Renal cortical epithelial cell (primary cell): ENCODE results near the gene OGFOD3. TPM values are rescaled to one million over a fixed set of nuclear protein-coding genes. Genes with fewer than 3 reads are reported as not detected.

Experiments
- total RNA-seq: library from RNA; depleted of rRNA; stranded (reverse); fragments of >200 nt; gene quantifications from 2 replicates; pipeline ENCODE4 v1.2.3, GENCODE V29; 2014

The OGFOD3 gene
- total RNA-seq, 1 donor from 2014 or later = 48.7 TPM

Other genes starting within 250 kb of the OGFOD3 start
- 7.3 and 28.2 TPM in 2 replicates for gene CCDC57, start 205.7 kb downstream of the OGFOD3 start, total RNA-seq
- gene SLC16A3, start 189.5 kb downstream of the OGFOD3 start, total RNA-seq = 290 and 393 TPM in 2 replicates
- gene CSNK1D, start 144.9 kb downstream of the OGFOD3 start, total RNA-seq = 55.4 and 115 TPM in 2 replicates
- not detected in 2 replicates for gene CD7, start 101.0 kb downstream of the OGFOD3 start, total RNA-seq
- 2.4 and 7.8 TPM in 2 replicates for gene SECTM1, start 84.8 kb downstream of the OGFOD3 start, total RNA-seq
- 0.05 TPM in 1 of 2 replicates, not detected in the other for gene TEX19, start 59.3 kb downstream of the OGFOD3 start, total RNA-seq
- 0.10 TPM in 1 of 2 replicates, not detected in the other for gene UTS2R, start 46.8 kb downstream of the OGFOD3 start, total RNA-seq
- 8.5 and 21.7 TPM in 2 replicates for gene HEXD, start 239 bp downstream of the OGFOD3 start, total RNA-seq
- 30.6 and 100 TPM in 2 replicates for gene CYBC1, start 32.2 kb upstream of the OGFOD3 start, total RNA-seq
- gene NARF, start 40.2 kb upstream of the OGFOD3 start, total RNA-seq = 31.1 and 52.4 TPM in 2 replicates
- gene FOXK2, start 101.1 kb upstream of the OGFOD3 start, total RNA-seq = 20.1 and 35.5 TPM in 2 replicates
- 88.6 and 98.6 TPM in 2 replicates for gene WDR45B, start 229.9 kb upstream of the OGFOD3 start, total RNA-seq